Endothelial cell of umbilical vein (primary cell): ENCODE measurements around the gene MSANTD2. TPM values are rescaled to one million over a fixed set of nuclear protein-coding genes. Genes with fewer than 3 reads are reported as not detected.

Source experiments
- BruUV-seq: library from RNA; stranded (reverse); fragments of 400-500 nt; replicated peaks from 2 replicates; lab custom pipeline; 2021; lab: Mats Ljungman, UMichigan
- CTCF ChIA-PET: fragments of 300-600, 350-600 bp; sonication (Branson Sonifier 250); formaldehyde crosslinking; loops from one replicate; lab custom pipeline; 2021; ENCODE audit warnings: antibody characterized with exemption, inconsistent platforms; lab: Charles Lee
- POLR2A ChIA-PET: fragments of 300-600, 350-600 bp; sonication (Branson Sonifier 250); formaldehyde crosslinking; loops from one replicate; lab custom pipeline; 2021; ENCODE audit warnings: antibody characterized with exemption, inconsistent platforms; lab: Charles Lee
- DNase-seq: peaks from one replicate; pipeline ENCODE4 v3.0.0-alpha.2; 2011; ENCODE audit warnings: low read depth, low spot score
- FAIRE-seq: peaks from 2 replicates; lab custom pipeline; 2011; peaks lifted over from hg19 to GRCh38; lab: Jason Lieb, UNC
- H2AFZ ChIP-seq: 2 replicates; pipeline ENCODE4 v1.6.0; 2012; ENCODE audit warnings: low read depth, low read length, control low read depth, inconsistent platforms
- H3K27ac ChIP-seq: 2 replicates; pipeline ENCODE4 v1.5.1; 2011; ENCODE audit warnings: low read depth, mild to moderate bottlenecking, control low read depth, low read length, moderate library complexity; ENCODE audit not compliant: insufficient read depth
- H3K27me3 ChIP-seq, 2 experiments: 2 replicates each; pipeline versions ENCODE4 v1.6.0 to v1.6.1; 2011; ENCODE audit warnings: low read length in 2 of 2, mixed read lengths in 1 of 2; ENCODE audit not compliant: control insufficient read depth in 2 of 2, insufficient read depth in 2 of 2
- H3K36me3 ChIP-seq, 2 experiments: 2 replicates in 1 of 2; 3 replicates in 1 of 2; pipeline ENCODE4 v1.5.1; 2011; ENCODE audit warnings: low read length in 2 of 2, mild to moderate bottlenecking in 1 of 2, moderate library complexity in 1 of 2; ENCODE audit not compliant: control insufficient read depth in 2 of 2, insufficient read depth in 2 of 2; ENCODE audit errors: extremely low read depth in 1 of 2
- H3K4me1 ChIP-seq: 3 replicates; pipeline ENCODE4 v1.5.1; 2011; ENCODE audit warnings: mild to moderate bottlenecking, low read length; ENCODE audit not compliant: control insufficient read depth, insufficient read depth; ENCODE audit errors: extremely low read depth
- H3K4me2 ChIP-seq: 2 replicates; pipeline ENCODE4 v1.6.1; 2011; ENCODE audit warnings: low read length, control low read depth, mixed read lengths; ENCODE audit not compliant: insufficient read depth
- H3K4me3 ChIP-seq, 3 experiments: fragments of 200-600 bp in 1 of 3; sonication (generic), shearing (Covaris generic) in 1 of 3; replicated peaks in 1 of 3; 2 replicates each; pipeline ENCODE4 v1.5.1; 2011 to 2016; ENCODE audit warnings: control low read depth in 3 of 3, low read length in 3 of 3, mild to moderate bottlenecking in 2 of 3, inconsistent platforms in 1 of 3, low read depth in 1 of 3, moderate library complexity in 1 of 3; ENCODE audit not compliant: insufficient read depth in 1 of 3
- H3K79me2 ChIP-seq: 2 replicates; pipeline ENCODE4 v1.6.0; 2012; ENCODE audit warnings: low read length, inconsistent platforms; ENCODE audit not compliant: control insufficient read depth, insufficient read depth
- H3K9ac ChIP-seq: replicated peaks from 2 replicates; pipeline ENCODE3; 2011; ENCODE audit warnings: low read length, control low read depth; ENCODE audit not compliant: insufficient read depth; ENCODE audit errors: extremely low read depth
- H3K9me1 ChIP-seq: replicated peaks from 3 replicates; pipeline ENCODE4 v1.6.0; 2011; ENCODE audit warnings: mild to moderate bottlenecking, low read length; ENCODE audit not compliant: control insufficient read depth, insufficient read depth; ENCODE audit errors: extremely low read depth
- H3K9me3 ChIP-seq: replicated peaks from 2 replicates; pipeline ENCODE4 v1.5.1; 2012; ENCODE audit warnings: low read length, inconsistent platforms; ENCODE audit not compliant: control insufficient read depth, insufficient read depth
- H4K20me1 ChIP-seq: replicated peaks from 2 replicates; pipeline ENCODE3; 2011; ENCODE audit warnings: mild to moderate bottlenecking, low read length; ENCODE audit not compliant: control insufficient read depth, insufficient read depth; ENCODE audit errors: extremely low read depth
- EZH2 ChIP-seq: IDR thresholded peaks from 2 replicates; pipeline ENCODE4 v1.6.1; 2012; ENCODE audit warnings: borderline replicate concordance, low read depth, mild to moderate bottlenecking, moderate library complexity, low read length, inconsistent platforms; ENCODE audit not compliant: severe bottlenecking
- FOS ChIP-seq: IDR thresholded peaks from 2 replicates; pipeline ENCODE4 v1.6.1; 2011; ENCODE audit warnings: mild to moderate bottlenecking, low read length, moderate library complexity, borderline replicate concordance; ENCODE audit not compliant: insufficient read depth
- GATA2 ChIP-seq: IDR thresholded peaks from 2 replicates; pipeline ENCODE4 v1.7.0; 2011; ENCODE audit warnings: low read depth, mild to moderate bottlenecking, moderate library complexity, mixed read lengths, low read length; ENCODE audit not compliant: insufficient read length, insufficient read depth
- JUN ChIP-seq: IDR thresholded peaks from 2 replicates; pipeline ENCODE4 v1.6.1; 2011; ENCODE audit warnings: borderline replicate concordance, low read depth; ENCODE audit not compliant: insufficient read length, insufficient read depth
- MYC ChIP-seq: IDR thresholded peaks from one replicate; pipeline ENCODE4 v1.6.1; 2011; ENCODE audit warnings: mild to moderate bottlenecking, low read depth, low read length
- POLR2A ChIP-seq: IDR thresholded peaks from 2 replicates; pipeline ENCODE4 v1.6.1; 2012; ENCODE audit warnings: low read depth, mild to moderate bottlenecking, control low read depth, low read length
- POLR2AphosphoS5 ChIP-seq: IDR thresholded peaks from 2 replicates; pipeline ENCODE4 v1.6.1; 2012; ENCODE audit warnings: low read depth, mild to moderate bottlenecking, control low read depth, low read length, moderate library complexity; ENCODE audit not compliant: insufficient read depth
- dilution Hi-C: fragments of 300-500 bp; cut with MboI; formaldehyde crosslinking; loops from one replicate; pipeline ENCODE4 v1.15.0; 2019; ENCODE audit warnings: low sequenced_read_pairs; ENCODE audit not compliant: extremely low pct_ligation_motif_present
- intact Hi-C: fragments of 100-400 bp; cut with micrococcal nuclease; formaldehyde crosslinking; loops from one replicate; pipeline ENCODE4 v1.10.0; 2022
- polyA plus RNA-seq, 4 experiments: library from polyadenylated mRNA; depleted of rRNA in 3 of 4; stranded (reverse) in 3 of 4; unstranded in 1 of 4; fragments of >200 nt; gene quantifications; 2 replicates each; pipeline versions ENCODE4 v1.2.1 to v1.2.3, GENCODE V29; 2011 to 2012; ENCODE audit warnings: missing spikeins in 1 of 4
- total RNA-seq: library from RNA; stranded (reverse); gene quantifications from 2 replicates; pipeline ENCODE4 v1.2.3, GENCODE V29; 2021
- TF ChIP-seq, protein P1 (sequence below), 2 donors: IDR thresholded peaks; 1 replicate in 1 of 2; 2 replicates in 1 of 2; pipeline ENCODE4 v1.5.1; 2011; ENCODE audit warnings: low read length in 2 of 2, mild to moderate bottlenecking in 2 of 2, moderate library complexity in 2 of 2, control low read depth in 1 of 2, inconsistent platforms in 1 of 2, low read depth in 1 of 2; ENCODE audit not compliant: insufficient read depth in 1 of 2; ENCODE audit errors: extremely low read depth in 1 of 2
- TF ChIP-seq, protein P2 (sequence below): IDR thresholded peaks from 2 replicates; pipeline ENCODE4 v1.6.1; 2011; ENCODE audit not compliant: insufficient read depth, insufficient read length

The MSANTD2 gene
- total and polyA plus RNA-seq, 2 donors (not counting 3 experiments of a cell fraction or from before 2014, with no cell fraction given), result 5.5 to 23.2 TPM

DNA sequence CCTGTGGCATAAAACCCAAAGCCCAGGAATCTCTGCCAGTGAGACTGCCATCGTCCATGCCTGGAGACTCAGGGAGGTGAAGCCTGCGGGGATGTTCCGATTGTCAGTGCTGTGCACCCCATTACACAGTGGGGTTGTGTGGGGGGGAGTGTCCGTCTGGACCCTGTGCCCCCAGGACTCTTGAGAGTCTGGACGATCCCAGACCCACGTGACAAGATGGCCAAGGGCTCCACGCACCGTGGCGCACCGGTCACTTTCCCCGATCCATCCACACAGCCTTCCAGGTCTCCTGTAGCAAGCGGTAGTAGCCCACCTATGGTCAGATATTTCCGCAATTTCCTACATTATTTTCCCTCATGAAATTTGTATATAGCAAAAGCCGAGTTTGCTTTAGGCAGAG lies 81.4 kb downstream of the MSANTD2 start:
- TF ChIP-seq MYC, result no peak
- TF ChIP-seq, protein P1, sequence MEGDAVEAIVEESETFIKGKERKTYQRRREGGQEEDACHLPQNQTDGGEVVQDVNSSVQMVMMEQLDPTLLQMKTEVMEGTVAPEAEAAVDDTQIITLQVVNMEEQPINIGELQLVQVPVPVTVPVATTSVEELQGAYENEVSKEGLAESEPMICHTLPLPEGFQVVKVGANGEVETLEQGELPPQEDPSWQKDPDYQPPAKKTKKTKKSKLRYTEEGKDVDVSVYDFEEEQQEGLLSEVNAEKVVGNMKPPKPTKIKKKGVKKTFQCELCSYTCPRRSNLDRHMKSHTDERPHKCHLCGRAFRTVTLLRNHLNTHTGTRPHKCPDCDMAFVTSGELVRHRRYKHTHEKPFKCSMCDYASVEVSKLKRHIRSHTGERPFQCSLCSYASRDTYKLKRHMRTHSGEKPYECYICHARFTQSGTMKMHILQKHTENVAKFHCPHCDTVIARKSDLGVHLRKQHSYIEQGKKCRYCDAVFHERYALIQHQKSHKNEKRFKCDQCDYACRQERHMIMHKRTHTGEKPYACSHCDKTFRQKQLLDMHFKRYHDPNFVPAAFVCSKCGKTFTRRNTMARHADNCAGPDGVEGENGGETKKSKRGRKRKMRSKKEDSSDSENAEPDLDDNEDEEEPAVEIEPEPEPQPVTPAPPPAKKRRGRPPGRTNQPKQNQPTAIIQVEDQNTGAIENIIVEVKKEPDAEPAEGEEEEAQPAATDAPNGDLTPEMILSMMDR (IDR thresholded peaks at IDR 0.05; ENCODE audit: extremely low read depth in 1 of 2, insufficient read depth in 1 of 2, low read depth in 1 of 2, low read length in 2 of 2), result no peak
- no peak for TF ChIP-seq POLR2A
- no peak for TF ChIP-seq POLR2AphosphoS5
- TF ChIP-seq FOS, result no peak
- TF ChIP-seq JUN, result no peak
- no peak for TF ChIP-seq EZH2
- TF ChIP-seq, protein P2, sequence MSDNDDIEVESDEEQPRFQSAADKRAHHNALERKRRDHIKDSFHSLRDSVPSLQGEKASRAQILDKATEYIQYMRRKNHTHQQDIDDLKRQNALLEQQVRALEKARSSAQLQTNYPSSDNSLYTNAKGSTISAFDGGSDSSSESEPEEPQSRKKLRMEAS, result no peak
- no peak for TF ChIP-seq GATA2
- Histone ChIP-seq H3K9me3 (no peaks in the 10 kb centered on the region), H3K4me3 (no peak overlapping the region), H3K36me3 (no peaks in the 10 kb centered on the region), H3K27ac (no peak overlapping the region), H2AFZ (no peak overlapping the region), H3K4me2 (peak overlapping the region; percentile 85), H4K20me1 (no peaks in the 10 kb centered on the region), H3K4me1 (peaks cover 24% of the 10 kb centered on the region), H3K27me3 (no peaks in the 10 kb centered on the region), H3K9me1 (no peaks in the 10 kb centered on the region), H3K9ac (no peak overlapping the region), H3K79me2 (no peaks in the 10 kb centered on the region)
- intact Hi-C loops, result loop anchor here (1.0 kb wide), 1 partner anchor 46 kb away; the partner anchor contains the start of genes SIAE and SPA17
- ChIA-PET CTCF (interaction anchor here (1.5 to 2.5 kb wide), 4 partner anchors 16 to 49 kb away, joined by 3 to 24 read pairs (median 10); partner anchors contain the start of gene NRGN), POLR2A (no interaction called here)
- DNase-seq (no peak), FAIRE-seq (no peak)
- dilution Hi-C loops, result no loop called here
- BruUV-seq, result no TSS peak
